K562 (cell line): ENCODE data around the gene INO80E. TPM values are rescaled to one million over a fixed set of nuclear protein-coding genes. Genes with fewer than 3 reads are reported as not detected.
A peak's percentile ranks its signal among the peaks of the same experiment; 100 is the strongest.

Experiments used
- GTF2B ChIP-seq: IDR thresholded peaks from 2 replicates; pipeline ENCODE4 v1.6.1; 2011; ENCODE audit not compliant: insufficient read length; ENCODE audit errors: extremely low read depth
- HDGF ChIP-seq: fragments of 450-650 bp; IDR thresholded peaks from 2 replicates; pipeline ENCODE4 v1.6.1; 2016
- HNRNPH1 ChIP-seq: fragments of 200-400 bp; formaldehyde crosslinking; optimal IDR thresholded peaks from 2 replicates; pipeline ENCODE3; 2017; ENCODE audit warnings: low read depth, mild to moderate bottlenecking, low read length, moderate library complexity
- HNRNPLL ChIP-seq: fragments of 200-400 bp; formaldehyde crosslinking; IDR thresholded peaks from 2 replicates; pipeline ENCODE4 v1.6.1; 2017; ENCODE audit warnings: low read length, low read depth, mild to moderate bottlenecking; ENCODE audit not compliant: poor library complexity, severe bottlenecking
- RB1 ChIP-seq: fragments of 450-650 bp; IDR thresholded peaks from 2 replicates; pipeline ENCODE4 v1.6.1; 2017; ENCODE audit warnings: low read depth, mild to moderate bottlenecking
- SMARCA4 ChIP-seq: fragments of 450-650 bp; IDR thresholded peaks from 2 replicates; pipeline ENCODE4 v1.6.1; 2016
- ZBTB7A ChIP-seq: IDR thresholded peaks from 2 replicates; pipeline ENCODE4 v1.6.1; 2011; ENCODE audit warnings: low read depth, mild to moderate bottlenecking, low read length, moderate library complexity, borderline replicate concordance; ENCODE audit not compliant: control insufficient read depth
- ZBTB8A ChIP-seq: fragments of 450-650 bp; IDR thresholded peaks from 2 replicates; pipeline ENCODE4 v1.6.1; 2018; ENCODE audit warnings: mild to moderate bottlenecking, moderate library complexity; ENCODE audit not compliant: partially characterized antibody
- ZNF124 ChIP-seq: sonication (generic); formaldehyde crosslinking; IDR thresholded peaks from 2 replicates; pipeline ENCODE4 v1.8.1; 2022; ENCODE audit warnings: missing genetic modification reagents
- ZNF253 ChIP-seq: fragments of 250-450 bp; sonication (Bioruptor Pico); conservative IDR thresholded peaks from 2 replicates; pipeline ENCODE4 v1.6.1; 2021; ENCODE audit warnings: mild to moderate bottlenecking
- ZNF384 ChIP-seq: IDR thresholded peaks from 2 replicates; pipeline ENCODE4 v1.6.1; 2012; ENCODE audit warnings: low read depth, low read length, improper control_type of control experiment
- polyA plus RNA-seq, 8 experiments: library from polyadenylated mRNA; depleted of rRNA in 4 of 8; stranded (reverse) in 5 of 8; unstranded in 3 of 8; fragments of >200 nt; fragmentation: Nextera tagmentation in 2 of 8; fragmentation: Illumina TruSeq in 1 of 8; extraction: Ambion mirVana in 2 of 8; extraction: Trizol in 1 of 8; gene quantifications; 2 replicates each; pipeline versions ENCODE4 v1.2.1 to v1.2.3, GENCODE V29; 2011 to 2014; ENCODE audit warnings: inconsistent platforms in 1 of 8, missing spikeins in 1 of 8
- total RNA-seq, 7 experiments: library from RNA; depleted of rRNA in 6 of 7; stranded (reverse); fragments of >200 nt in 6 of 7; fragmentation: Illumina TruSeq in 2 of 7; extraction: Trizol in 2 of 7; gene quantifications; 2 replicates each; pipeline versions ENCODE4 v1.2.1 to v1.2.3, GENCODE V29; 2011 to 2021; ENCODE audit warnings: low replicate concordance in 1 of 7
- TF ChIP-seq, protein P1 (sequence below): fragments of 450-650 bp; conservative IDR thresholded peaks from 2 replicates; pipeline ENCODE4 v1.6.1; 2016; ENCODE audit warnings: missing genetic modification characterization, low read depth, mild to moderate bottlenecking, control low read depth, missing compliant biosample characterization
- TF ChIP-seq, protein P2 (sequence below): fragments of 250-450 bp; sonication (Bioruptor Pico); IDR thresholded peaks from 2 replicates; pipeline ENCODE4 v1.8.0; 2021; ENCODE audit warnings: borderline replicate concordance, mild to moderate bottlenecking, moderate library complexity; ENCODE audit not compliant: poor library complexity, severe bottlenecking

INO80E gene
- total and polyA plus RNA-seq, 9 of the 15 experiments (the other 6 are each of a cell fraction or from before 2014, with no cell fraction given), result 0.31 to 102 (median 49.3) TPM

- TF ChIP-seq RB1 (0 out of 2 replicates have a peak, but pooled peaks have one; percentile 25), HNRNPLL (no peak), SMARCA4 (no peak), ZNF384 (no peak), ZNF253 (CRISPR knock-in tag) (no peak), ZBTB7A (peak; percentile 47; the same call in 1 of the 2 replicates), ZBTB8A (no peak), ZNF124 (CRISPR knock-in tag) (no peak), GTF2B (no peak), HNRNPH1 (no peak), HDGF (no peak)
- TF ChIP-seq, protein P1, sequence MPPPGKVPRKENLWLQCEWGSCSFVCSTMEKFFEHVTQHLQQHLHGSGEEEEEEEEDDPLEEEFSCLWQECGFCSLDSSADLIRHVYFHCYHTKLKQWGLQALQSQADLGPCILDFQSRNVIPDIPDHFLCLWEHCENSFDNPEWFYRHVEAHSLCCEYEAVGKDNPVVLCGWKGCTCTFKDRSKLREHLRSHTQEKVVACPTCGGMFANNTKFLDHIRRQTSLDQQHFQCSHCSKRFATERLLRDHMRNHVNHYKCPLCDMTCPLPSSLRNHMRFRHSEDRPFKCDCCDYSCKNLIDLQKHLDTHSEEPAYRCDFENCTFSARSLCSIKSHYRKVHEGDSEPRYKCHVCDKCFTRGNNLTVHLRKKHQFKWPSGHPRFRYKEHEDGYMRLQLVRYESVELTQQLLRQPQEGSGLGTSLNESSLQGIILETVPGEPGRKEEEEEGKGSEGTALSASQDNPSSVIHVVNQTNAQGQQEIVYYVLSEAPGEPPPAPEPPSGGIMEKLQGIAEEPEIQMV, result no peak
- TF ChIP-seq, protein P2, sequence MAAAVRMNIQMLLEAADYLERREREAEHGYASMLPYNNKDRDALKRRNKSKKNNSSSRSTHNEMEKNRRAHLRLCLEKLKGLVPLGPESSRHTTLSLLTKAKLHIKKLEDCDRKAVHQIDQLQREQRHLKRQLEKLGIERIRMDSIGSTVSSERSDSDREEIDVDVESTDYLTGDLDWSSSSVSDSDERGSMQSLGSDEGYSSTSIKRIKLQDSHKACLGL (CRISPR knock-in tag), result no peak
These were observed 9.5 kb downstream of the INO80E start (continued) for GRCh38 chr16:30005341-30006094.
